CD4-positive, alpha-beta T cell (primary cell): ENCODE results near the gene VASP. TPM values are rescaled to one million over a fixed set of nuclear protein-coding genes. Genes with fewer than 3 reads are reported as not detected.

Experiments
- ATAC-seq: fragments of 200-7000 bp; cut with Tn5 transposase; one replicate; pipeline ENCODE4 v1.10.0; 2022; ENCODE audit warnings: mild to moderate bottlenecking; ENCODE audit not compliant: poor library complexity
- CTCF ChIA-PET: fragments of 350-600 bp; sonication (Branson Sonifier 250); formaldehyde crosslinking; loops from one replicate; lab custom pipeline; 2021; ENCODE audit warnings: antibody characterized with exemption, inconsistent platforms; lab: Charles Lee
- POLR2A ChIA-PET: fragments of 350-600 bp; sonication (Branson Sonifier 250); formaldehyde crosslinking; loops from one replicate; lab custom pipeline; 2021; ENCODE audit warnings: antibody characterized with exemption, inconsistent platforms; lab: Charles Lee
- DNase-seq, 14 experiments: peaks; one replicate each; pipeline ENCODE4 v3.0.0-alpha.2; 2013 to 2020; ENCODE audit warnings: mixed read lengths in 2 of 14
- H3K27ac ChIP-seq, 2 donors: one replicate each; pipeline versions ENCODE4 v1.5.1 to v1.7.0; 2013; ENCODE audit warnings: low read length in 2 of 2, low read depth in 1 of 2, mild to moderate bottlenecking in 1 of 2
- H3K27me3 ChIP-seq, 2 experiments: 1 replicate in 1 of 2; 2 replicates in 1 of 2; pipeline versions ENCODE4 v1.6.1 to v1.7.0; 2013; ENCODE audit warnings: low read length in 2 of 2, control low read depth in 1 of 2, mild to moderate bottlenecking in 1 of 2, moderate library complexity in 1 of 2; ENCODE audit not compliant: insufficient read depth in 2 of 2, control insufficient read depth in 1 of 2
- H3K36me3 ChIP-seq: one replicate; pipeline ENCODE4 v1.6.1; 2013; ENCODE audit warnings: low read length, control low read depth; ENCODE audit not compliant: insufficient read depth
- H3K4me1 ChIP-seq: one replicate; pipeline ENCODE4 v1.6.1; 2013; ENCODE audit warnings: low read length, control low read depth; ENCODE audit not compliant: insufficient read depth
- H3K4me3 ChIP-seq: one replicate; pipeline ENCODE4 v1.5.1; 2013; ENCODE audit warnings: mild to moderate bottlenecking, low read length, moderate library complexity
- H3K9me3 ChIP-seq, 2 experiments: 1 replicate in 1 of 2; 2 replicates in 1 of 2; pipeline versions ENCODE4 v1.6.1 to v1.7.0; 2013; ENCODE audit warnings: low read length in 2 of 2, mild to moderate bottlenecking in 2 of 2, control low read depth in 1 of 2, moderate library complexity in 1 of 2; ENCODE audit not compliant: control insufficient read depth in 1 of 2, insufficient read depth in 1 of 2
- H3K27ac Mint-ChIP-seq: one replicate; pipeline ENCODE4 v1.8.0; 2020; ENCODE audit warnings: mixed read lengths
- H3K27me3 Mint-ChIP-seq: one replicate; pipeline ENCODE4 v1.8.0; 2021; ENCODE audit warnings: mixed read lengths
- H3K36me3 Mint-ChIP-seq: one replicate; pipeline ENCODE4 v1.8.0; 2021; ENCODE audit warnings: low read depth, mixed read lengths
- H3K4me1 Mint-ChIP-seq: one replicate; pipeline ENCODE4 v1.8.0; 2021; ENCODE audit warnings: low read depth, mixed read lengths
- H3K4me3 Mint-ChIP-seq: one replicate; pipeline ENCODE4 v1.8.0; 2020; ENCODE audit warnings: mild to moderate bottlenecking, mixed read lengths
- H3K9me3 Mint-ChIP-seq: one replicate; pipeline ENCODE4 v1.8.0; 2020; ENCODE audit warnings: mixed read lengths
- intact Hi-C, 2 experiments: fragments of 100-400 bp; cut with DNase I in 1 of 2; cut with micrococcal nuclease in 1 of 2; formaldehyde crosslinking; loops; one replicate each; pipeline versions ENCODE4 v1.15.1 to v1.9.0; 2023 to 2025; cut with DNase I, micrococcal nuclease
- total RNA-seq, 174 experiments: library from RNA in 2 of 174; stranded (reverse) in 2 of 174; gene quantifications; one replicate each; pipeline ENCODE4 v1.2.3 and lab custom pipeline; 2021 to 2026
- TF ChIP-seq, protein P1 (sequence below): fragments of 200-600 bp; IDR thresholded peaks from one replicate; pipeline ENCODE4 v1.8.0; 2022; ENCODE audit warnings: antibody characterized with exemption, mild to moderate bottlenecking

The VASP gene
- total RNA-seq, 2 experiments from 2014 or later, result 49.9 to 55.5 TPM

DNA sequence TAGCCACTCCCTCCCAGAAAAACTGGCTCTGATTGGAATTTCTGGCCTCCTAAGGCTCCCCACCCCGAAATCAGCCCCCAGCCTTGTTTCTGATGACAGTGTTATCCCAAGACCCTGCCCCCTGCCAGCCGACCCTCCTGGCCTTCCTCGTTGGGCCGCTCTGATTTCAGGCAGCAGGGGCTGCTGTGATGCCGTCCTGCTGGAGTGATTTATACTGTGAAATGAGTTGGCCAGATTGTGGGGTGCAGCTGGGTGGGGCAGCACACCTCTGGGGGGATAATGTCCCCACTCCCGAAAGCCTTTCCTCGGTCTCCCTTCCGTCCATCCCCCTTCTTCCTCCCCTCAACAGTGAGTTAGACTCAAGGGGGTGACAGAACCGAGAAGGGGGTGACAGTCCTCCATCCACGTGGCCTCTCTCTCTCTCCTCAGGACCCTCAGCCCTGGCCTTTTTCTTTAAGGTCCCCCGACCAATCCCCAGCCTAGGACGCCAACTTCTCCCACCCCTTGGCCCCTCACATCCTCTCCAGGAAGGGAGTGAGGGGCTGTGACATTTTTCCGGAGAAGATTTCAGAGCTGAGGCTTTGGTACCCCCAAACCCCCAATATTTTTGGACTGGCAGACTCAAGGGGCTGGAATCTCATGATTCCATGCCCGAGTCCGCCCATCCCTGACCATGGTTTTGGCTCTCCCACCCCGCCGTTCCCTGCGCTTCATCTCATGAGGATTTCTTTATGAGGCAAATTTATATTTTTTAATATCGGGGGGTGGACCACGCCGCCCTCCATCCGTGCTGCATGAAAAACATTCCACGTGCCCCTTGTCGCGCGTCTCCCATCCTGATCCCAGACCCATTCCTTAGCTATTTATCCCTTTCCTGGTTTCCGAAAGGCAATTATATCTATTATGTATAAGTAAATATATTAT is 33.3 kb upstream of the VASP start:
- Mint-ChIP-seq H3K9me3 (no peaks in the 10 kb centered on the region), H3K4me1 (peaks cover 49% of the 10 kb centered on the region), H3K27ac (peak overlapping the region; percentile 80), H3K27me3 (peaks cover 39% of the 10 kb centered on the region), H3K36me3 (peaks cover 24% of the 10 kb centered on the region), H3K4me3 (peak overlapping the region; percentile 39)
- peaks cover 63% of the 10 kb centered on the region for H3K4me1 ChIP-seq
- ATAC-seq, result no peak
- TF ChIP-seq, protein P1, sequence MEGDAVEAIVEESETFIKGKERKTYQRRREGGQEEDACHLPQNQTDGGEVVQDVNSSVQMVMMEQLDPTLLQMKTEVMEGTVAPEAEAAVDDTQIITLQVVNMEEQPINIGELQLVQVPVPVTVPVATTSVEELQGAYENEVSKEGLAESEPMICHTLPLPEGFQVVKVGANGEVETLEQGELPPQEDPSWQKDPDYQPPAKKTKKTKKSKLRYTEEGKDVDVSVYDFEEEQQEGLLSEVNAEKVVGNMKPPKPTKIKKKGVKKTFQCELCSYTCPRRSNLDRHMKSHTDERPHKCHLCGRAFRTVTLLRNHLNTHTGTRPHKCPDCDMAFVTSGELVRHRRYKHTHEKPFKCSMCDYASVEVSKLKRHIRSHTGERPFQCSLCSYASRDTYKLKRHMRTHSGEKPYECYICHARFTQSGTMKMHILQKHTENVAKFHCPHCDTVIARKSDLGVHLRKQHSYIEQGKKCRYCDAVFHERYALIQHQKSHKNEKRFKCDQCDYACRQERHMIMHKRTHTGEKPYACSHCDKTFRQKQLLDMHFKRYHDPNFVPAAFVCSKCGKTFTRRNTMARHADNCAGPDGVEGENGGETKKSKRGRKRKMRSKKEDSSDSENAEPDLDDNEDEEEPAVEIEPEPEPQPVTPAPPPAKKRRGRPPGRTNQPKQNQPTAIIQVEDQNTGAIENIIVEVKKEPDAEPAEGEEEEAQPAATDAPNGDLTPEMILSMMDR, result no peak
- H3K9me3 ChIP-seq, result no peaks in the 10 kb centered on the region
- intact Hi-C loops, result no loop called here
- no peak overlapping the region for H3K27ac ChIP-seq
- peaks cover 4 to 6% of the 10 kb centered on the region in 2 experiments for H3K27me3 ChIP-seq
- DNase-seq, result peak in 3 of 14 experiments; percentile 60 to 77 (median 67)
- no peak overlapping the region for H3K4me3 ChIP-seq
- POLR2A ChIA-PET, result no interaction called here
- CTCF ChIA-PET, result interaction anchor here (9.5 kb wide), 1 partner anchor 36 kb away, joined by 365 read pairs; no protein-coding TSS in a partner anchor
- H3K36me3 ChIP-seq, result peaks cover 37% of the 10 kb centered on the region

DNA sequence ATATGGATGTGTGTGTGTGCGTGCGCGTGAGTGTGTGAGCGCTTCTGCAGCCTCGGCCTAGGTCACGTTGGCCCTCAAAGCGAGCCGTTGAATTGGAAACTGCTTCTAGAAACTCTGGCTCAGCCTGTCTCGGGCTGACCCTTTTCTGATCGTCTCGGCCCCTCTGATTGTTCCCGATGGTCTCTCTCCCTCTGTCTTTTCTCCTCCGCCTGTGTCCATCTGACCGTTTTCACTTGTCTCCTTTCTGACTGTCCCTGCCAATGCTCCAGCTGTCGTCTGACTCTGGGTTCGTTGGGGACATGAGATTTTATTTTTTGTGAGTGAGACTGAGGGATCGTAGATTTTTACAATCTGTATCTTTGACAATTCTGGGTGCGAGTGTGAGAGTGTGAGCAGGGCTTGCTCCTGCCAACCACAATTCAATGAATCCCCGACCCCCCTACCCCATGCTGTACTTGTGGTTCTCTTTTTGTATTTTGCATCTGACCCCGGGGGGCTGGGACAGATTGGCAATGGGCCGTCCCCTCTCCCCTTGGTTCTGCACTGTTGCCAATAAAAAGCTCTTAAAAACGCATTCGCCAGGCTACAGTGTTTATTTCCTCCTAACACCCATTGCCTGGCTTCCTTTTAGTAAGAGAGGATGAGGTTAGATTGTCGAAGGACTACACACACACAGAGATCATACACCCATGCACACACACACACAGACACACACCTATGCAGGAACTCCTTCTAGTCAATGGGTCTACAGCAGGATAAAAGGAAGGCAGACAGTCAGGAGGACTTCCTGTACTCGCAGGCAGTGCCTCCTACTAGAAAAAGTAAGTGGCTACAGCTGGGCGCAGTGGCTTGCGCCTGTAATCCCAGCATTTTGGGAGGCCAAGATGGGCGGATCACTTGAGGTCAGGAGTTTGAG is 32.4 kb upstream of the VASP start:
- Histone ChIP-seq H3K9me3 (no peaks in the 10 kb centered on the region), H3K27ac (no peak overlapping the region), H3K4me1 (peaks cover 57% of the 10 kb centered on the region), H3K36me3 (peaks cover 30% of the 10 kb centered on the region), H3K4me3 (no peak overlapping the region), H3K27me3 (peaks cover 4 to 6% of the 10 kb centered on the region in 2 experiments)
- TF ChIP-seq, protein P1, result no peak
- peak in 2 of 14 experiments; percentile 72 to 82 for DNase-seq
- intact Hi-C loops, result no loop called here
- Mint-ChIP-seq H3K36me3 (peaks cover 16% of the 10 kb centered on the region), H3K27me3 (peaks cover 41% of the 10 kb centered on the region), H3K4me1 (peaks cover 46% of the 10 kb centered on the region), H3K27ac (peak overlapping the region; percentile 80), H3K4me3 (peak overlapping the region; percentile 16), H3K9me3 (no peaks in the 10 kb centered on the region)
- CTCF ChIA-PET, result interaction anchor here (9.5 kb wide), 1 partner anchor 37 kb away, joined by 365 read pairs; no protein-coding TSS in a partner anchor
- POLR2A ChIA-PET, result no interaction called here
- ATAC-seq, result no peak
